GM23338 (cell line): ENCODE data around the gene EHMT2. TPM values are rescaled to one million over a fixed set of nuclear protein-coding genes. Genes with fewer than 3 reads are reported as not detected.

Experiments used
- CREB1 ChIP-seq: fragments of 250-450 bp; sonication (Bioruptor Pico); IDR thresholded peaks from 2 replicates; pipeline ENCODE4 v1.5.0; 2020; ENCODE audit warnings: low read depth, mild to moderate bottlenecking, moderate library complexity
- CTCF ChIP-seq, 2 experiments: fragments of 200-600 bp in 1 of 2; sonication (generic) in 1 of 2; conservative IDR thresholded peaks; 2 replicates each; pipeline versions ENCODE4 v1.5.1 to v1.6.1; 2016 to 2017; ENCODE audit warnings: antibody characterized with exemption in 2 of 2, low read depth in 2 of 2, mild to moderate bottlenecking in 2 of 2, moderate library complexity in 1 of 2
- EZH2 ChIP-seq: fragments of 200-600 bp; sonication (generic); IDR thresholded peaks from one replicate; pipeline ENCODE4 v1.8.0; 2017; ENCODE audit warnings: antibody characterized with exemption, mild to moderate bottlenecking, low read depth; ENCODE audit not compliant: unreplicated experiment
- EZH2phosphoT487 ChIP-seq: fragments of 200-600 bp; sonication (generic); IDR thresholded peaks from one replicate; pipeline ENCODE4 v1.8.1; 2018; ENCODE audit warnings: antibody characterized with exemption; ENCODE audit not compliant: unreplicated experiment
- JUNB ChIP-seq: IDR thresholded peaks from one replicate; pipeline ENCODE4 v1.6.1; 2016; ENCODE audit warnings: antibody characterized with exemption; ENCODE audit not compliant: unreplicated experiment
- NANOG ChIP-seq: IDR thresholded peaks from 2 replicates; pipeline ENCODE4 v1.6.1; 2016; ENCODE audit warnings: antibody characterized with exemption, borderline replicate concordance
- POLR2AphosphoS5 ChIP-seq: IDR thresholded peaks from 2 replicates; pipeline ENCODE4 v1.6.1; 2016; ENCODE audit warnings: antibody characterized with exemption, low read depth
- ZNF331 ChIP-seq: fragments of 250-450 bp; sonication (Bioruptor Pico); IDR thresholded peaks from 2 replicates; pipeline ENCODE4 v1.5.0; 2020; ENCODE audit warnings: low read depth, mild to moderate bottlenecking, moderate library complexity
- ZNF462 ChIP-seq: fragments of 250-450 bp; sonication (Bioruptor Pico); IDR thresholded peaks from 2 replicates; pipeline ENCODE4 v1.5.0; 2020; ENCODE audit warnings: mild to moderate bottlenecking, moderate library complexity
- polyA plus RNA-seq: library from polyadenylated mRNA; unstranded; fragments of >200 nt; fragmentation: Nextera tagmentation; extraction: Ambion mirVana; gene quantifications from 2 replicates; pipeline ENCODE4 v1.2.1, GENCODE V29; 2016
- total RNA-seq: library from RNA; depleted of rRNA; stranded (reverse); fragments of >200 nt; shearing (Covaris generic); gene quantifications from 2 replicates; pipeline ENCODE4 v1.2.3, GENCODE V29; 2014

The EHMT2 gene
- total and polyA plus RNA-seq, 2 experiments from 2014 or later = 113 to 193 TPM

GRCh38 chr6:31919624-31920303, 22.3 kb upstream of the EHMT2 start (continued):
- TF ChIP-seq ZNF462 = no peak
- no peak for TF ChIP-seq ZNF331
- TF ChIP-seq NANOG = no peak
- TF ChIP-seq POLR2AphosphoS5 = no peak
- TF ChIP-seq CREB1 (CRISPR knock-in tag) = no peak
- TF ChIP-seq EZH2phosphoT487 = no peak
- no peak for TF ChIP-seq JUNB
- no peak for TF ChIP-seq EZH2
- TF ChIP-seq CTCF (conservative IDR thresholded peaks at IDR 0.05; ENCODE audit: low read depth in 2 of 2) = no peak
